Astrocyte (in vitro differentiated cells and primary cell): ENCODE data around the gene HOXD12.

Source experiments
- CTCF ChIP-seq: IDR thresholded peaks from 2 replicates; pipeline ENCODE4 v1.5.1; 2011; ENCODE audit warnings: low read depth, mild to moderate bottlenecking, inconsistent platforms, low read length, moderate library complexity; ENCODE audit not compliant: insufficient read depth
- EZH2 ChIP-seq: IDR thresholded peaks from 2 replicates; pipeline ENCODE4 v1.6.1; 2012; ENCODE audit warnings: mild to moderate bottlenecking, low read length, inconsistent platforms; ENCODE audit not compliant: insufficient read depth

- TF ChIP-seq CTCF: no peak
- TF ChIP-seq EZH2: no peak
These were observed 352 bp upstream of the HOXD12 start for GRCh38 chr2:176099159-176099727.
